Measurements from ENCODE around the gene TBATA.

Gene TBATA

GRCh38 chr10:70740406-70741288 lies 44.5 kb downstream of the TBATA start:
- DNase-seq, result no peak

GRCh38 chr10:70738761-70739121 lies 46.4 kb downstream of the TBATA start:
- DNase-seq, result no peak

GRCh38 chr10:70738006-70738760 lies 47.0 kb downstream of the TBATA start:
- no peak for DNase-seq

DNA sequence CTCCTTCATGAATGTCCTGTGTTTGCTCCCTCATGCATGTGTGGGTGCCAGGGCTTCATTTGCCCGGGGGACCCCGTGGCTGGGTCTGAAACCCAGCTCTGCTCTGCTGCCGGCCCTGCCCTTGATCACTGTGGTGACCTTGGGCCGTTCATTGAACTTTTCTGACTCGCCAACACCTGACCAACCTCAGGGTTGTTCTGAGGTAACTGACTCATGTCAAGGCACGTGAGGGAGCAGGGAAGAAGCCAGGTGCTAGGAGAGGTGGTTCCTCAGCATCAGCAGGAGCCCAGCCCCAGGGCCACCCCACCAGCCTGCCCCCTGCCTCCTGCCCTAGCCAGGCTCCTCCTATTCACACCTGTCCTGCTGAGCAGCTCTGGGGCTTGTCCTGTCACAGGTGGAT lies 47.9 kb downstream of the TBATA start:
- DNase-seq, result no peak

- DNase-seq, result no peak
Observed at GRCh38 chr10:70736525-70736924, 48.7 kb downstream of the TBATA start.

DNA sequence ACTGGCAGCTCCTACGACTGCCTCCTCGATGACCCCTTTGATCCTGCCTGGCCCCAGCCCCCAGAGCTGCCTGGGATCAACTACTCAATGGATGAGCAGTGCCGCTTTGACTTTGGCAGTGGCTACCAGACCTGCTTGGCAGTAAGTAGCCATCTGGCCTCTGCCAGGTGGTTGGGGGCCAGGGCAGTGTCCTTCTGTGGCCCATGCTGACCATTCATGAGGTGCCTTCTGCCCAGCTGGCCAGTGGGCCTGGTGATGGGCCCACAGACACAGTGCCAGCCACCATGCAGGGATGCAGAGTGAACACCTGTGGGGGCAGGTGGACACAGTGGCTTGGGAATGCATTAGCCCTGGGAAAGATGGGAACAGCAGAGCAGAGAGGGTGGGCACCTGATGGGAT lies 50.0 kb downstream of the TBATA start:
- DNase-seq, result no peak

DNA sequence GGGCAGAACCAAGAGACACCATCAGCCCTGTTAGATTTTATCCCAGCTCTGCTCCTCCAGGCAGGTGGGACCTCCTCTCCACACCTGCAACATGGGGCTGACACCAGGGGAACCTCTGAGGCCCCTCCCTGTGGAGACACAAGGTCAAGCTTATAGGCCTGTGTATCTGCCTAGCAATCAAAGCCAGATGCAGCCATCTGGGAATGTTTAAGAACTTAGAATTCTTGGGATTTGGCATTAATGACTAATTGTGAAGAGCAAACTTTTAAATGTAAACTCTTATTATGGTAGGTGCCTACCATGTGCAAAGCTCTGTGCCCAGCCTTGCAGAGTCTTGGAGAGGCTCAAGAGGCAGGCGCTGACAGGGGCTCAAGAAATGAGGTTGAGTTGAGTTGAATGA lies 52.1 kb downstream of the TBATA start:
- DNase-seq, result no peak

DNA sequence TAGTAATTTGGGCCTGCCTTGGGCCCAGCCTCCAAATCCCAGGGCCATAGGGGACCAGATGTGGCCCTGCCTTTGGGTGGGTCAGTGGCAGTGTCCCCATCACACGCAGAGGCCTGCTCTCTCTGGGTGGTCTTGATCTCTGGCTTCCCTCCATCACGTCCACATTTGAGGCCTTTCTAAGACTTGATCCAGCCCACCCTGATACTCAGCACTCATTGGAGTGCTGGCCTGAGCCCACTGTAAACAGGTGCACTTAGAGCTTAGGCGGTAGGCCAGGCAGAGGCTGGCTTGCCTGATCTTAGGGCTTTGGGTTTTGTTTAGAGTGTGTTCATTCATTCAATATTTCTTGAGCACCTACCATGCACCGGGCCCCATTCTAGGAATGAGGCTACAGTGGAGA lies 52.6 kb downstream of the TBATA start:
- no peak for DNase-seq

GRCh38 chr10:70730955-70731354 lies 54.2 kb downstream of the TBATA start:
- no peak for DNase-seq

DNA sequence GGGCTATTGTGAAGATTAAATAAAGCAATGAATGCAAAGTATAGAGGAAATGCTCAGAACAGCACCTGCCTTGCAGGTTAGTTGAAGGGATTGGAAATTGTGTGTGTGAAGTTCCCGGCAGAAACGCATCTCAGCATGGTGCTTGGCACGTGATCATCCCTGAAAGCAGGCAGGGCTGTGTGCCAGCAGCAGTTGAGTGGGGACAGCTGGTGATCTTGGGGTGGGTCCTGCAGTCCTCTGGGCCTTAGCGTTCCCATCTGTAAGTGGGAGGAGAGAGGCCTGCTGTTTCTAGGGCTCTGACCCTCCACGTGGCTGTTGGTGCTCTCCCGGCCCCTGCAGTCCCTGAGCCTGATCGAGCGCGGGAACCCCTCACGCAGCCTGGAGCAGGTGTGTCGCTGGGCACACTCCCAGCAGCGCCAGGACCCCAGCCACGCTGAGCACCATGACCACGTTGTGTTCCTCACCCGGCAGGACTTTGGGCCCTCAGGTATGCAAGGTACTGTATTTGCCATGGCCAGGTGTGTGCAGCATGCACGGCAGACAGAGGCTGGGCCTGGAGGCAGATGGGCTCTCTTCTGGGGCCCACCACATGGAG lies 55.3 kb downstream of the TBATA start:
- peak; percentile 51 for DNase-seq

DNA sequence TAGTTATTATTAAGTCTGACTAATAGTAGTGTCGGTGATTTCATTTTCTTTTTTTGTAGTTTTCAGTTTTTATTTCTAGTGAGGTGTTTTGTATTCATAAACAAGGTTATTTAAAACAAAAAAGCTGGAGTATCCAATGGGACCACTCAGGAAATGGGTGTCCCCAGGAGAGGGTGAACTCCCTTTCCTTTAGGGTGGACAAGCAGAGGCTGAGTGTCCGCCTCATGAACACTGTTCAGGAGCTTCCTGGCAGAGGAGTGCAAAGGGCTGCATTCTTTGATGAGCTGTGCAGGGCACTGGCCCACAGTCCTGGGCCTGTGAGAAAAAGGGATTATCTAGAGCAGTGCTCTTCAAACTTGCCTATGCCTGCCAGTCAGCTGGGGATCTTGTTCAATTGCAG lies 56.8 kb downstream of the TBATA start:
- DNase-seq, result no peak

DNA sequence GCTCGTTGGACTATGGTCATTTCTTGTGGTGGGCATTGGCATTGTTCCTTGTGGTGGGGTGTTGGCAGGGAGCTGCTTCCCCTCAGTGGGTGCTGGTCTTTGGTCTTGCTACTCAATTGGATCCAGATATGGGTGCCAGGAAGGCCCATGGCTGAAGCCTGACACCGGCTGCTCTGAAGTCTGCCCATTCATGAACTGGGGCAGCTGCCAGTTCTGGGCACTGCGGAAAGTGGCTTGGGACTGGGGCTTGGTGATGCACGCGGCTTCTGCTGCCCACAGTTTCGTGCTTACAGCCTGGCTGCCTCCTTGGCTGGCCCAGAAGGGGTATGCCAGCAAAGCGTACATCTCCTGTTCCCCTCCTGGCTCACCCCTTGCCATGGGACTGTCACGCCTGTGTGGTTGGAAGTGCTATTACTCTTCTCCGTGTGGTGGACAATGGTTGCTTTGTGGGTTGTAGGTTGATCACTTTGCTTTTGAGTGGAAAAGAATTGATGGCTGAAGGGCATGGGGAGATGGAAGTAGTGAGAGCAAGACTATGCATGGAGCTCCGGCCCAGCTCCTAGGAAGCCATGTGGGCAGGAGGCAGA lies 58.2 kb downstream of the TBATA start:
- DNase-seq, result no peak

DNA sequence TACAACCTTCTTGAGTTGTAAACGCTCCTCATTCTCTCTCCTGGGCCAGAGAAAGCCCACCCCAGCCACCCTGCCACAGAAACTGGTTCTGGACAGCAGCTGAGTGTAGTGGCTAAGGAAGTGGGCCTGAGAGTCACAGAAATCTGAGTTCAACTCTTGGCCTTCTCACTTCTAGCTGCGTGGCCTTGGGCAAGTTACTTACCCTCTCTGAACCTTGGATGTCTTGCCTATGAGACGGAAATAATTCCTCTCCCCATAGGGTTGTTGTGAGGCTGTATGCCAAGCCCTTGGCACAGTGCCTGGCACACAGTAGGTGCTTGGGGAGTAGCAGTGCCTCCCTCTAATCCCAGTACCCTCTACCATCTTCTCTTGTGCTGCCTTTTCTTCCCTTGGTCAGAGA lies 61.4 kb downstream of the TBATA start:
- no peak for DNase-seq

GRCh38 chr10:70722820-70723424 lies 62.3 kb downstream of the TBATA start:
- DNase-seq, result no peak
